Prostate gland (tissue), 2 donors: ENCODE measurements around the gene SUSD3. TPM values are rescaled to one million over a fixed set of nuclear protein-coding genes. Genes with fewer than 3 reads are reported as not detected.

Source experiments
- DNase-seq: peaks from one replicate; pipeline ENCODE4 v3.0.0-alpha.2; 2019; ENCODE audit warnings: low spot score
- H3K27ac ChIP-seq, 2 donors: fragments of 200-600 bp; sonication (generic); 2 replicates each; pipeline ENCODE4 v1.5.1; 2017 to 2019
- H3K27me3 ChIP-seq: fragments of 200-600 bp; sonication (generic); replicated peaks from 2 replicates; pipeline ENCODE4 v1.5.1; 2019; ENCODE audit not compliant: insufficient read depth
- H3K36me3 ChIP-seq, 2 donors: fragments of 200-600 bp; sonication (generic); 1 replicate in 1 of 2; 2 replicates in 1 of 2; pipeline versions ENCODE4 v1.5.1 to v1.8.1; 2017 to 2019
- H3K4me1 ChIP-seq: fragments of 200-600 bp; sonication (generic); replicated peaks from 2 replicates; pipeline ENCODE4 v1.5.1; 2019
- H3K4me3 ChIP-seq, 2 donors: fragments of 200-600 bp; sonication (generic); 2 replicates each; pipeline ENCODE4 v1.5.1; 2017 to 2019
- H3K9me3 ChIP-seq: fragments of 200-600 bp; sonication (generic); 2 replicates; pipeline ENCODE4 v1.5.1; 2017
- POLR2A ChIP-seq: fragments of 450-650 bp; IDR thresholded peaks from one replicate; pipeline ENCODE4 v1.6.1; 2016; ENCODE audit warnings: antibody characterized with exemption, mild to moderate bottlenecking
- POLR2AphosphoS5 ChIP-seq: sonication (generic); formaldehyde crosslinking; IDR thresholded peaks from one replicate; pipeline ENCODE4 v1.6.1; 2017; ENCODE audit warnings: antibody characterized with exemption
- WGBS: methylation state at CpG from one replicate; pipeline ENCODE4 v1.1.5; 2018; 5-methylcytosine and 5-hydroxymethylcytosine counted together
- intact Hi-C: fragments of 100-400 bp; cut with DNase I; formaldehyde crosslinking; loops from one replicate; pipeline ENCODE4 v1.14.2; 2022
- total RNA-seq, 2 donors: library from RNA; depleted of rRNA; stranded (reverse); fragments of >200 nt; gene quantifications; one replicate each; pipeline ENCODE4 v1.1.0, GENCODE V29; 2016
- TF ChIP-seq, protein P1 (sequence below), 4 experiments: fragments of 200-600 bp in 2 of 4; fragments of 450-650 bp in 2 of 4; sonication (generic) in 2 of 4; IDR thresholded peaks; 1 replicate in 3 of 4; 2 replicates in 1 of 4; pipeline ENCODE4 v1.5.1; 2016 to 2019; ENCODE audit warnings: antibody characterized with exemption in 4 of 4, mild to moderate bottlenecking in 2 of 4, moderate library complexity in 2 of 4

Gene SUSD3
- total RNA-seq, 2 donors from 2014 or later, result 2.2 to 471 TPM

DNA sequence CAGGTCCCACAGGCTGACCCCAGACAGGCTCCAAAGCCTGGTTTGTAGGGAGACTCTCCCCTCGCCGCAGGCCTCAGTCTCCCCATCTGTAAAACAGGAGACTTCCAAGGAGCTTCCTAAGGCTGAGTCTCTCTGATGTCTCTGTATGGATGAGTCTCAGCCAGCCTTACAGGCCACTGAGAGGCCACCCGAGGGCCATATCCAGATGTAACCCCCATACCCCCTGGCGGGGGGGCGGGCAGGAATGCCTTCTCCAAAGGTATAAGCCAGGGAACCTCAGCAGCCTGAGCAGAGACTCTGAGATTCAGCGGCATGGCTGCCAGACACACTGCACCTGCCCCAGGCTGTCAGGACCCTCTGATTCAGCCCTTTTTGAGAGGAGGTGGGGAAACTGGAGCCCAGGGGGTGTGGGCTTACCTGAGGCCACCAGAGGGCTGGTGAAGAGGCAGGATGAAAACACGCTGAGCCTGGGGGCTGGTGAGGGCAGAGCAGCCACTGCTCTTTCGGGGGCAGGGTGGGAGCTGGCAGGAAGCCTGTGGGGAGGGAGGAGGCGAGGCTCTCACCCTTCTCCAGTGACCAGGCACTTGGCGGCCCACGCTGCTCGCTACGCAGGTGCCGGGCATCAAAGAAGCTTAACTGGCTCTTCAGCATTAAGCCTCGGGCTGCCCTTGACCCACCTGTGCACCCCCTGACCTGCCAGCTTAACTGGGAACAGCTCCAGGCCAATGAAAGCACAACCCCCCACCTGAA, 5.5 kb upstream of the SUSD3 start:
- DNase-seq, result no peak
- no peak overlapping the region for H3K27ac ChIP-seq
- 73% methylated on average over 14 of the region's 15 CpGs for WGBS
- no peaks in the 10 kb centered on the region for H3K36me3 ChIP-seq
- no peaks in the 10 kb centered on the region for H3K9me3 ChIP-seq
- H3K27me3 ChIP-seq, result no peaks in the 10 kb centered on the region
- H3K4me1 ChIP-seq, result no peaks in the 10 kb centered on the region
- intact Hi-C loops, result no loop called here
- TF ChIP-seq, protein P1, sequence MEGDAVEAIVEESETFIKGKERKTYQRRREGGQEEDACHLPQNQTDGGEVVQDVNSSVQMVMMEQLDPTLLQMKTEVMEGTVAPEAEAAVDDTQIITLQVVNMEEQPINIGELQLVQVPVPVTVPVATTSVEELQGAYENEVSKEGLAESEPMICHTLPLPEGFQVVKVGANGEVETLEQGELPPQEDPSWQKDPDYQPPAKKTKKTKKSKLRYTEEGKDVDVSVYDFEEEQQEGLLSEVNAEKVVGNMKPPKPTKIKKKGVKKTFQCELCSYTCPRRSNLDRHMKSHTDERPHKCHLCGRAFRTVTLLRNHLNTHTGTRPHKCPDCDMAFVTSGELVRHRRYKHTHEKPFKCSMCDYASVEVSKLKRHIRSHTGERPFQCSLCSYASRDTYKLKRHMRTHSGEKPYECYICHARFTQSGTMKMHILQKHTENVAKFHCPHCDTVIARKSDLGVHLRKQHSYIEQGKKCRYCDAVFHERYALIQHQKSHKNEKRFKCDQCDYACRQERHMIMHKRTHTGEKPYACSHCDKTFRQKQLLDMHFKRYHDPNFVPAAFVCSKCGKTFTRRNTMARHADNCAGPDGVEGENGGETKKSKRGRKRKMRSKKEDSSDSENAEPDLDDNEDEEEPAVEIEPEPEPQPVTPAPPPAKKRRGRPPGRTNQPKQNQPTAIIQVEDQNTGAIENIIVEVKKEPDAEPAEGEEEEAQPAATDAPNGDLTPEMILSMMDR (IDR thresholded peaks at IDR 0.05), result no peak
- no peak for TF ChIP-seq POLR2AphosphoS5
- TF ChIP-seq POLR2A, result no peak
- no peak overlapping the region for H3K4me3 ChIP-seq

DNA sequence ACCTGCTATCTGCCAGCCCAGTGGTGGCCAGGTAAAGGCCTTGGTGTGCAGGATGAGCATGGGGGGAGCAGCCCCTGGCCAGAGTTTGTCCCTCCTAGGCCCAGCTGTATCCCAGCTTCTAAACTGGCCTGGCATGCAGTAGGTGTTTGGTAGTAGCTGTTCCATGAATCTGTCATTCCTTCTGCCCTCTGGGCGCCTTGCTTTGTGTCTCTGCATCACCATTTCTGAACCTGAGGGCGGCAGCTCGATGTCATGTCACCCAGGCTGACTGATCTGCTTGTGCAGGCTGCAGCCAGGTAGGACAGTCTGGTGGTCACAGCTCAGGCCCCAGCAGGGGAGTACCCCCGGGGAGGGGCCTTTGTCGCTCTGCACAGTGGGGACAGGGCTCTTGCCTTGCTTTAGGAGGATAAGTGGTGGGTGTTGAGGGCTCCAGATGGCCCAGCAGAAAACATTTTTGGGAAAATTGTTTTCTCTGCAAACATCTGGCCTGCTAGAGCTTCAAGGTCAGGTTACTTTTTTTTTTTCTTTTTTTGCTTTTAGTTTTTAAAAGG, 4.6 kb upstream of the SUSD3 start:
- no peaks in the 10 kb centered on the region for H3K4me1 ChIP-seq

DNA sequence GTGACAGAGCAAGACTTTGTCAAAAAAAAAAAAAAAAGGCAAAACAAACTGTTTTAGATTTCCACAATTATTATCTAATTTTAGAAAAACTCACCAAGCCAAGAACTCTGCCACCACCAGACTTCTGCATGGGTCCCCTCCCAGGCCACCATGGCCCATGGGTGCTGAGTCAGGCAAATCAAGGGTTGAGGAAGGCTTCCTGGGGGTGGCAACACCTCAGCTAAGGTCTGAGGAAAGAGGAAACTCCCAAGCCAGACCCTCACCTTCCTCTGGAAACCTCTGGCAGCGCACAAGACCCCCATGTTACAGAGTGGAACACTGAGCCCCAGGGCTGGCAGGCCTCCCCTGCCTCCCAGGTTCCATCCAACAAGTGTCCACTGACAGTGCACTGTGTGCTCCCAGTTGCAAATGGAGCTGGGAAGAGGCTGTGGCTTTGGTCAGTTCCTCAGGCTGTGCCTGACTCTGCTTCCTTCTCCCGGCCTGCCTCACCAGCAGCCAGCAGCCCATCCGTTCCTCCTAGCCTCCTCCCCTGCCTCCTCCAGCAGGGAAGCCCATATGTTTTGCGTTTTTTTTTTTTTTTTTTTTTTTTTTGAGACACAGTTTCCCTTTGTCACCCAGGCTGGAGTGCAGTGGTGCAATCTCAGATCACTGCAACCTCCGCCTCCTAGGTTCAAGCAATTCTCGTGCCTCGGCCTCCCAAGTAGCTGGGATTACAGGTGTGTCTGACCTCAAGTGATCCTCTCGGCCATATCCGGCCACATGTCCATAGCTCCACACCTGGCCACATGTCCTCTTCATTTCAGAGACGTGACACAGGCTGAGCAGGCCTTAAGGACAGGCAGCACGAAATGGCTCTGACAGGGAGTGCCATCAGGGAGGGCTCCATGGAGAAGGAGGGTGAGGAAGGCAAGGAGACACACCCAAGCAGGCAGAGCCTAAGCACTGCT, 3.5 kb upstream of the SUSD3 start:
- H3K36me3 ChIP-seq, result no peaks in the 10 kb centered on the region
- intact Hi-C loops, result no loop called here
- DNase-seq, result no peak
- H3K4me1 ChIP-seq, result no peaks in the 10 kb centered on the region
- no peak for TF ChIP-seq POLR2A
- no peak overlapping the region for H3K4me3 ChIP-seq
- H3K27ac ChIP-seq, result no peak overlapping the region
- 89% methylated on average over 11 of the region's 11 CpGs for WGBS
- H3K27me3 ChIP-seq, result no peaks in the 10 kb centered on the region
- no peaks in the 10 kb centered on the region for H3K9me3 ChIP-seq

More for the DNA sequence above, 4.6 kb upstream of the SUSD3 start:
- H3K27ac ChIP-seq, result no peak overlapping the region
- H3K4me3 ChIP-seq, result no peak overlapping the region
- intact Hi-C loops, result no loop called here
- no peak for DNase-seq
- 83% methylated on average over 5 of the region's 5 CpGs for WGBS
- no peaks in the 10 kb centered on the region for H3K9me3 ChIP-seq
- H3K36me3 ChIP-seq, result no peaks in the 10 kb centered on the region
- no peaks in the 10 kb centered on the region for H3K27me3 ChIP-seq
- TF ChIP-seq POLR2A, result no peak
- TF ChIP-seq, protein P1 (IDR thresholded peaks at IDR 0.05), result no peak
- no peak for TF ChIP-seq POLR2AphosphoS5

DNA sequence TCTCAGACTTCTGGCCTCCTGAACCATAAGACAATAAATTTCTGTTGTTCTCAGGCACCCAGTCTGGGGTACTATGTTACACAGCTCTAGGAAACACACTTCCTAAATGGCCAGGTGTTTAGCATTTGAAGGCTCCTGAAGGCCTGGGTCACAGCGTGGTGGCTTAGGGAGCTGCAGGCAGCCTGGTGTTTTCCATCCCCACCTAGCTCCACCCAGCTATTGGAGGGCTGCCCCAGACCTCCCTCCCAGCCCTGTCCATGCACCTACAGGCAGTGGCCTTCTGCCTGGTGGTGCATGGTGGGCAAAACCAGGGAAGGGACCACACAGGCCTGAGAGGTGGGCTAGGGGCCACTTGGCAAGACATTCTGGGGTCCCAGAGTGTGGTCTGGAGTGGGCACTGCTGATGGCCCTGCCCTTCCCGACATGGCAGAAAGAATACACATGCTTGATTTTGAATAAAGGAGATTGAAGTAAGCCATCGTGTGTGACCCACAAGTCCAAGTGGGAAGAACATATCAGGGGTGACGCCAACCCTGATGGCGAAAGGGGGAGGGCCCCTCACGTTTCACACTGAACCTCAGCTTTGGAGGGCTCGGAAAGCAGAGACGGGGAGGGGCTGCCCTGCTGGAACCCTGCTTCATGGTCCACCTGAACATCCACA, 1.3 kb upstream of the SUSD3 start:
- Histone ChIP-seq H3K9me3 (no peaks in the 10 kb centered on the region), H3K27ac (no peak overlapping the region), H3K4me3 (no peak overlapping the region), H3K27me3 (no peaks in the 10 kb centered on the region), H3K36me3 (no peaks in the 10 kb centered on the region), H3K4me1 (no peaks in the 10 kb centered on the region)
- WGBS, result 88% methylated on average over 8 of the region's 8 CpGs
- DNase-seq, result no peak
- TF ChIP-seq, protein P1 (IDR thresholded peaks at IDR 0.05), result no peak
- TF ChIP-seq POLR2A (no peak), POLR2AphosphoS5 (no peak)
- intact Hi-C loops, result no loop called here
